Activated CD8-positive, alpha-beta memory T cell treated with anti-CD3 and anti-CD28 coated beads, Interleukin-2, amount 50 U/mL, for 4 hours (primary cell): ENCODE data around the gene H2AZ2.
"Not testable (repeated sequence)": the region's sequence is repeated elsewhere in the genome, so short reads cannot be mapped to it uniquely, and the experiment has no call there.

Experiments
- DNase-seq: peaks from one replicate; pipeline ENCODE4 v3.0.0-alpha.2; 2020

The H2AZ2 gene

GRCh38 chr7:44847920-44848634 lies at the start of gene H2AZ2:
Gene H2AZ2 (minus strand): TSS chr7:44848087. CDS start chr7:44847971, 116 bp downstream.
- DNase-seq = peak; percentile 100

DNA sequence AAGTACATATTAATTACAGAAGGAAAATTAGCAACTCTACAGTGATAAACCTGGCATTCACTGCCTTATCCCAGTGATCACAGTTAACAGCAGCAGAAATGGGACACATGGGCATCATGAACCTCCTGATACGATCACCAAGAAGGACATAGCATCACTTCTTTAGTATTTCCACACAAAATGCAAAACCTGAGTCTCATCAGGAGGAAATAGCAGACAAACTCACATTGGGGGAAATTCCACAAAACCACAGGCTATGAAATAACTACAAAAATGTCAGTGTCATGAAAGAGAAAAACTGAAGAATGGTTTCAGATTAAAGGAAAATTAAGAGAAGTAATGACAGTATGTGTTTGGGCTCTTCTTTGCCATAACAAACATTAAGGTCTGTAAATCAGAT lies 49.4 kb upstream of the H2AZ2 start:
- DNase-seq = no peak

- no peak for DNase-seq
These were observed 47.1 kb upstream of the H2AZ2 start for GRCh38 chr7:44894888-44895580.

GRCh38 chr7:44893710-44894234 lies 45.9 kb upstream of the H2AZ2 start:
- DNase-seq = no peak

DNA sequence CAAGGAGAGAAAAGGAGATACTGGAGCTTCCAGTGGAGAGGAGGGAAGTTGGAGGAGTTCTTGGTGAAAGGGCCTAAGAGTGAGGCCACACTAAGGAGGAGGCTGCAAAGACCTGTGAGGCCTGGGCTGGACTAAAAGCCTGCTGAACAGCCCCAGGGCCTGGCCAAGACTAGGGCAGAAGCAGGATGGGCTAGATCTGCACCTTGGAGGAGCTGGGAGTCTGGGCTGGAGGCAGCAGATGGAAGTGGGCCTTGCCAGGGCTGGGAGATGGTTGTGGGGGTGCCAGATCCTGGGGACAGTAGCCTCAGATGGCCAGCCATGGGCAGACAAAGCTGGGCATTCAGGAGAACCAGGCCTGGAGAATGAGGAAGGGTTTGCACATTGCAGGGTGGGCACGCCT lies 43.9 kb upstream of the H2AZ2 start:
- DNase-seq = no peak

GRCh38 chr7:44891372-44891771 lies 43.5 kb upstream of the H2AZ2 start:
- peak; percentile 26 for DNase-seq

- DNase-seq = no peak
These were observed 41.3 kb upstream of the H2AZ2 start for GRCh38 chr7:44889086-44889781.

GRCh38 chr7:44887293-44887692 lies 39.4 kb upstream of the H2AZ2 start:
- DNase-seq = no peak

GRCh38 chr7:44885394-44886317 lies 37.8 kb upstream of the H2AZ2 start, which contains the start of gene PURB:
Gene PURB (minus strand): TSS chr7:44885530. CDS start chr7:44885348, 182 bp downstream.
- DNase-seq = peak; percentile 97

DNA sequence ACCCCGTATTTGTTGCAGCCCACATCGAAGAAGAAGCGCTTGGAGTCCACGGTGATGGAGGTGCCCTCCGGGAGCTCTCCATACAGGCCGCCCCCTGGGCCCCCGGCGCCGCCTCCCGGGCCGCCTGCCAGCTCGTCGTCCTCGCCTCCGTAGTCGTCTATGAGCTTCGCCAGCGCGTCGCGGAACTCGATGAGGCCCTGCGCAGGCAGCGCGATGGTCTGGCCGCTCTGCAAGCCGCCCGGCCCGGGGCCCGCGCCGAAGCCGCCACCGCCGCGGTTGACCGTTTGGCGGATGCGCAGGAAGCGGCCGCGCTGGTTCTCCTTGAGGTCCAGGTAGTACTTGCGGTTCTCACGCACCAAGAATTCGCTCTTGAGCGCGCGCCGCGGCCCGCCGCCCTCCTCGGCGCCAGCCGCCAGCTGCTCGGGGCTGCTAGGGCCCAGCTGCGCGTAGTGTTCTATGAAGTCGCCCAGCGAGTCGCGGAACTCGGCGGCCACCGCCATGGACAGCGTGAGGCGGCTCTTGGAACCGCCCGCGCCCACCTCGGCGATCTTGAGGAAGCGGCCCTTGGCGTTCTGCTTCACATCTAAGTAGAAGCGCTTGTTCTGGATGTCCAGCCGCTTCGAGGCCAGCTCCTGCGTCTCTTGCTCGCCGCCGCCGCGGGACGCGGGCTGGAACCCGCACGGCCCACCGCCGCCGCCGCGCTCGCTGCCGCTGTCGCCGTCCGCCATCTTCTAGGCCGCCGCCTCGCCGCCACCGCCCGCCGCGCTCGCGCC lies 36.9 kb upstream of the H2AZ2 start:
- DNase-seq = peak; percentile 48

GRCh38 chr7:44883961-44884620 lies 36.2 kb upstream of the H2AZ2 start:
- DNase-seq = no peak

DNA sequence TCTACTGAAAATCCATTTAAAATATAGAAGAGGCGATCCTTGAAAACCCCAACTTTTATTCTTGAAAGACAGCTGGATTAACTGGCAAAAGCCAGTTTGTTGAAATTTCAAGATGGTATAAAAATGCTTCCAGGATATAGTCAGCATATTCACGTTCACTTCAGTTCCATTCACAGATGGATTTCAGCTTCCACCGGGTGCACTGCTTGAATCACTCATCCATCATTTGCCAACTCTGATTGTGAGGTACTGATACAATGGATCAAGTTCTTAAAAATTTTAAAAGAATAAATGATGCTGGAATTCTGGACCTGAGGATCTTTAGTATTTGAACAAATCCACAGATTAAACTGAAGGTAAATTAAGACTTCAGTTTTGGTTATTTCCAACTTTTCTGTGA lies 35.0 kb upstream of the H2AZ2 start:
- DNase-seq = no peak

GRCh38 chr7:44881610-44882009 lies 33.7 kb upstream of the H2AZ2 start:
- DNase-seq = no peak

GRCh38 chr7:44881066-44881600 lies 33.2 kb upstream of the H2AZ2 start:
- DNase-seq = no peak

DNA sequence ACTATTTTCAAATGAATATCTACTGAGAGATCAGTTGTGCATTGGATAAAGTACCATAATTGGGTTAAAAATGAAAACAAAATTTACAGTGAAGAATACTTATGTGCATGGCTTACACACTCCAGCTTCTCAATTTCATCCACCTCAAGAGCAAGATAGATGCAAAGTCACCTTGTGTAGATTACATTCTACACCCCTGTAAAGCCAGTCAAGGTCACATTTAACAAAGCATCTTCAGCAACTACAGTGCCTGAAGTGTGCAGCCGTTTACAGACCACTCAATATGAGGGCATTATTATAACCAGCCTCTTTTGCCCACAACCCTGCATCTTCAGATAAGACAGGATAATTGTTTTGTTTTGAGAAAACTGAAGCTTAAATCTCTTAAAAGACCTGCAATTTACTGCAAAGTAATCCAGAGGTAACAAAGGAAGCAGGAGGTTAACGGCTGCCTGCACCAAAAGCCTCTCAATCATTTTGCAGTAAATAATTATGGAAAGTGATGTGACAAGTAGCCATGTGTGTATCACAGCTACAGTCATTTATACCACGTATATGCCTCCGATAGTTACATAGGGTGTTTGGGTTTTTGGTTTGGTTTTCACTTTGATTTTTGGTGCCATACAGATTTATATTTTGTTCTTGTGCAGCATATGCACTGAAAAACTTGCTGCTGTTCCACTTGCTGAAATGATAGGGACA lies 32.6 kb upstream of the H2AZ2 start:
- DNase-seq = no peak

DNA sequence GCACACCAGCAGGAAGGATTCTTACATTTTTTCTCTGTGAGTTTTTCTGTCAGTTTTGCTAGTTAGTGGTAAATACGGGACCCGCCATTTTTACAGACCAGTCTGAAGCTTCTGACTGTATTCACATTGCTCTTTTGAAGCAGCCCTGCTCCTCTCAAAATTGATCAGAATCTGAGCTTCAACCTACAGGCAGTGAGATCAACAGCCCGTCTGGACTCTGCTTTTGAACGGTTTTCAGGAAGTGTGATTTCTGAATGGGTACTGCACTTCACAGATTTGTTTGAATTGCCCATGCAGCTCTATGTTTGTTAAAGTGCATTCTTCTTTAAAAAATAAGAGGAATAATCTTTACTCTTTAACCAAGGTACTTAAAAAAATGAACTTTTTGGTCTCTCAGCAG lies 28.5 kb upstream of the H2AZ2 start:
- no peak for DNase-seq

- no peak for DNase-seq
These were observed 27.4 kb upstream of the H2AZ2 start for GRCh38 chr7:44875241-44875640.

GRCh38 chr7:44872787-44873186 lies 24.9 kb upstream of the H2AZ2 start:
- no peak for DNase-seq

GRCh38 chr7:44871918-44872317 lies 24.0 kb upstream of the H2AZ2 start:
- DNase-seq = not testable (repeated sequence)

GRCh38 chr7:44870780-44871179 lies 22.9 kb upstream of the H2AZ2 start:
- DNase-seq = not testable (repeated sequence)
